BLaER1 (cell line): ENCODE results near the gene PRKG1.

ENCODE experiments used
- H3K27ac ChIP-seq: shearing (Covaris generic); formaldehyde crosslinking; 2 replicates; pipeline ENCODE4 v1.8.1; 2022
- H3K27me3 ChIP-seq: shearing (Covaris generic); formaldehyde crosslinking; 2 replicates; pipeline ENCODE4 v1.8.1; 2022
- H3K36me3 ChIP-seq: shearing (Covaris generic); formaldehyde crosslinking; 2 replicates; pipeline ENCODE4 v1.8.1; 2022
- H3K4me1 ChIP-seq: shearing (Covaris generic); formaldehyde crosslinking; 2 replicates; pipeline ENCODE4 v1.8.1; 2022
- H3K4me2 ChIP-seq: shearing (Covaris generic); formaldehyde crosslinking; 2 replicates; pipeline ENCODE4 v1.8.1; 2022
- H3K4me3 ChIP-seq: shearing (Covaris generic); formaldehyde crosslinking; 2 replicates; pipeline ENCODE4 v1.8.1; 2022
- H3K9ac ChIP-seq: shearing (Covaris generic); formaldehyde crosslinking; 2 replicates; pipeline ENCODE4 v1.8.1; 2022
- H3K9me3 ChIP-seq: shearing (Covaris generic); formaldehyde crosslinking; 2 replicates; pipeline ENCODE4 v1.8.1; 2022
- H4K20me1 ChIP-seq: shearing (Covaris generic); formaldehyde crosslinking; 2 replicates; pipeline ENCODE4 v1.8.1; 2022
- Cebpa-rat ChIP-seq: shearing (Covaris generic); IDR thresholded peaks from 2 replicates; pipeline ENCODE4 v1.8.1; 2022

Gene PRKG1

GRCh38 chr10:52259426-52259812, 1185.1 kb downstream of the PRKG1 start:
- no peak for TF ChIP-seq Cebpa-rat
- H3K27me3 ChIP-seq = no peaks in the 10 kb centered on the region
- H3K4me1 ChIP-seq = no peaks in the 10 kb centered on the region
- no peak overlapping the region for H3K4me2 ChIP-seq
- no peak overlapping the region for H3K9ac ChIP-seq
- H3K27ac ChIP-seq = no peak overlapping the region
- no peak overlapping the region for H3K4me3 ChIP-seq
- H3K9me3 ChIP-seq = no peaks in the 10 kb centered on the region
- H4K20me1 ChIP-seq = no peaks in the 10 kb centered on the region
- H3K36me3 ChIP-seq = no peaks in the 10 kb centered on the region

GRCh38 chr10:52261362-52261761, 1187.1 kb downstream of the PRKG1 start:
- no peak overlapping the region for H3K4me3 ChIP-seq
- H3K36me3 ChIP-seq = no peaks in the 10 kb centered on the region
- no peak overlapping the region for H3K9ac ChIP-seq
- no peaks in the 10 kb centered on the region for H3K27me3 ChIP-seq
- H3K4me2 ChIP-seq = no peak overlapping the region
- H4K20me1 ChIP-seq = no peaks in the 10 kb centered on the region
- no peak for TF ChIP-seq Cebpa-rat
- H3K27ac ChIP-seq = no peak overlapping the region
- no peaks in the 10 kb centered on the region for H3K4me1 ChIP-seq
- H3K9me3 ChIP-seq = no peaks in the 10 kb centered on the region

GRCh38 chr10:52265131-52265926, 1191.0 kb downstream of the PRKG1 start:
- H3K36me3 ChIP-seq = no peaks in the 10 kb centered on the region
- H3K4me2 ChIP-seq = no peak overlapping the region
- no peaks in the 10 kb centered on the region for H3K27me3 ChIP-seq
- H3K9me3 ChIP-seq = no peaks in the 10 kb centered on the region
- no peaks in the 10 kb centered on the region for H3K4me1 ChIP-seq
- no peak overlapping the region for H3K9ac ChIP-seq
- H3K27ac ChIP-seq = no peak overlapping the region
- no peak for TF ChIP-seq Cebpa-rat
- no peak overlapping the region for H3K4me3 ChIP-seq
- no peaks in the 10 kb centered on the region for H4K20me1 ChIP-seq

- H3K4me1 ChIP-seq = no peaks in the 10 kb centered on the region
- no peak overlapping the region for H3K4me2 ChIP-seq
- H3K9me3 ChIP-seq = no peaks in the 10 kb centered on the region
- no peaks in the 10 kb centered on the region for H4K20me1 ChIP-seq
- no peak for TF ChIP-seq Cebpa-rat
- H3K4me3 ChIP-seq = no peak overlapping the region
- H3K27me3 ChIP-seq = no peaks in the 10 kb centered on the region
- H3K36me3 ChIP-seq = no peaks in the 10 kb centered on the region
- H3K27ac ChIP-seq = no peak overlapping the region
- H3K9ac ChIP-seq = no peak overlapping the region
These were observed 1192.6 kb downstream of the PRKG1 start for GRCh38 chr10:52266858-52267257.

- Histone ChIP-seq H3K4me3 (no peak overlapping the region), H3K4me1 (no peaks in the 10 kb centered on the region), H3K4me2 (no peak overlapping the region), H3K36me3 (no peaks in the 10 kb centered on the region), H3K27ac (no peak overlapping the region), H3K9ac (no peak overlapping the region), H3K9me3 (no peaks in the 10 kb centered on the region), H3K27me3 (no peaks in the 10 kb centered on the region), H4K20me1 (no peaks in the 10 kb centered on the region)
- TF ChIP-seq Cebpa-rat = no peak
These were observed 1194.5 kb downstream of the PRKG1 start for GRCh38 chr10:52268790-52269189.

- H4K20me1 ChIP-seq = no peaks in the 10 kb centered on the region
- no peaks in the 10 kb centered on the region for H3K36me3 ChIP-seq
- no peak overlapping the region for H3K27ac ChIP-seq
- TF ChIP-seq Cebpa-rat = no peak
- no peak overlapping the region for H3K4me2 ChIP-seq
- no peaks in the 10 kb centered on the region for H3K27me3 ChIP-seq
- H3K9me3 ChIP-seq = no peaks in the 10 kb centered on the region
- no peak overlapping the region for H3K4me3 ChIP-seq
- no peak overlapping the region for H3K9ac ChIP-seq
- H3K4me1 ChIP-seq = no peaks in the 10 kb centered on the region
These were observed 1194.9 kb downstream of the PRKG1 start for GRCh38 chr10:52269233-52269632.

- Histone ChIP-seq H3K9me3 (peaks cover 12% of the 10 kb centered on the region), H3K9ac (no peak overlapping the region), H3K4me3 (no peak overlapping the region), H3K27me3 (no peaks in the 10 kb centered on the region), H3K4me1 (no peaks in the 10 kb centered on the region), H3K36me3 (no peaks in the 10 kb centered on the region), H3K27ac (no peak overlapping the region), H4K20me1 (no peaks in the 10 kb centered on the region), H3K4me2 (no peak overlapping the region)
- no peak for TF ChIP-seq Cebpa-rat
These were observed 1201.9 kb downstream of the PRKG1 start for GRCh38 chr10:52276163-52276562.

- H3K36me3 ChIP-seq = no peaks in the 10 kb centered on the region
- no peaks in the 10 kb centered on the region for H3K4me1 ChIP-seq
- H3K4me3 ChIP-seq = no peak overlapping the region
- H3K27ac ChIP-seq = no peak overlapping the region
- H3K4me2 ChIP-seq = no peak overlapping the region
- no peaks in the 10 kb centered on the region for H3K27me3 ChIP-seq
- no peaks in the 10 kb centered on the region for H4K20me1 ChIP-seq
- peaks cover 12% of the 10 kb centered on the region for H3K9me3 ChIP-seq
- no peak for TF ChIP-seq Cebpa-rat
- no peak overlapping the region for H3K9ac ChIP-seq
These were observed 1202.7 kb downstream of the PRKG1 start for GRCh38 chr10:52276986-52277385.

- Histone ChIP-seq H3K9me3 (peaks cover 12% of the 10 kb centered on the region), H3K4me2 (no peak overlapping the region), H4K20me1 (no peaks in the 10 kb centered on the region), H3K4me1 (no peaks in the 10 kb centered on the region), H3K36me3 (no peaks in the 10 kb centered on the region), H3K4me3 (no peak overlapping the region), H3K27ac (no peak overlapping the region), H3K27me3 (no peaks in the 10 kb centered on the region), H3K9ac (no peak overlapping the region)
- no peak for TF ChIP-seq Cebpa-rat
These were observed 1205.3 kb downstream of the PRKG1 start for GRCh38 chr10:52279546-52279945.

- no peaks in the 10 kb centered on the region for H3K27me3 ChIP-seq
- no peak overlapping the region for H3K4me2 ChIP-seq
- TF ChIP-seq Cebpa-rat = no peak
- H3K9me3 ChIP-seq = peaks cover 12% of the 10 kb centered on the region
- no peak overlapping the region for H3K4me3 ChIP-seq
- no peaks in the 10 kb centered on the region for H3K36me3 ChIP-seq
- H3K4me1 ChIP-seq = no peaks in the 10 kb centered on the region
- no peak overlapping the region for H3K27ac ChIP-seq
- H4K20me1 ChIP-seq = no peaks in the 10 kb centered on the region
- no peak overlapping the region for H3K9ac ChIP-seq
These were observed 1205.8 kb downstream of the PRKG1 start for GRCh38 chr10:52280051-52280450.

GRCh38 chr10:52283174-52283573, 1208.9 kb downstream of the PRKG1 start:
- Histone ChIP-seq H3K27ac (no peak overlapping the region), H3K4me3 (no peak overlapping the region), H3K36me3 (no peaks in the 10 kb centered on the region), H4K20me1 (no peaks in the 10 kb centered on the region), H3K9me3 (peaks cover 5% of the 10 kb centered on the region), H3K4me1 (no peaks in the 10 kb centered on the region), H3K9ac (no peak overlapping the region), H3K27me3 (no peaks in the 10 kb centered on the region), H3K4me2 (no peak overlapping the region)
- TF ChIP-seq Cebpa-rat = no peak
